KOPT-K1 (cell line): ENCODE measurements around the gene BMP7.
"Not testable (repeated sequence)": the region's sequence is repeated elsewhere in the genome, so short reads cannot be mapped to it uniquely, and the experiment has no call there.

ENCODE experiments used
- H3K27ac ChIP-seq: fragments of 200-600 bp; sonication (generic); 2 replicates; pipeline ENCODE4 v1.5.1; 2016; ENCODE audit warnings: antibody characterized with exemption, mild to moderate bottlenecking, low read depth, low read length; ENCODE audit not compliant: poor library complexity, severe bottlenecking
- H3K36me3 ChIP-seq: fragments of 200-600 bp; sonication (generic); 2 replicates; pipeline ENCODE4 v1.5.1; 2017; ENCODE audit warnings: antibody characterized with exemption, mild to moderate bottlenecking, low read length, moderate library complexity; ENCODE audit not compliant: insufficient read depth
- H3K9me3 ChIP-seq: fragments of 200-600 bp; sonication (generic); 2 replicates; pipeline ENCODE4 v1.5.1; 2017; ENCODE audit warnings: antibody characterized with exemption, low read length, mild to moderate bottlenecking; ENCODE audit not compliant: insufficient read depth, poor library complexity, severe bottlenecking

BMP7 gene

GRCh38 chr20:57239725-57240124 is 26.7 kb downstream of the BMP7 start:
- not testable (repeated sequence) for H3K27ac ChIP-seq, H3K36me3 ChIP-seq
- H3K9me3 ChIP-seq: peaks cover 16% of the 10 kb centered on the region

GRCh38 chr20:57239324-57239723 is 27.1 kb downstream of the BMP7 start:
- peaks cover 16% of the 10 kb centered on the region for H3K9me3 ChIP-seq

GRCh38 chr20:57238089-57238488 is 28.4 kb downstream of the BMP7 start:
- Histone ChIP-seq H3K27ac (no peak overlapping the region), H3K9me3 (peaks cover 16% of the 10 kb centered on the region), H3K36me3 (no peaks in the 10 kb centered on the region)

More at GRCh38 chr20:57239324-57239723, 27.1 kb downstream of the BMP7 start:
- H3K27ac ChIP-seq, H3K36me3 ChIP-seq: not testable (repeated sequence)

GRCh38 chr20:57237585-57237953 is 28.9 kb downstream of the BMP7 start:
- Histone ChIP-seq H3K27ac (no peak overlapping the region), H3K9me3 (peaks cover 16% of the 10 kb centered on the region), H3K36me3 (no peaks in the 10 kb centered on the region)

GRCh38 chr20:57236813-57237584 is 29.4 kb downstream of the BMP7 start:
- no peaks in the 10 kb centered on the region for H3K36me3 ChIP-seq
- H3K27ac ChIP-seq: no peak overlapping the region
- H3K9me3 ChIP-seq: peaks cover 16% of the 10 kb centered on the region

GRCh38 chr20:57234556-57235251 is 31.7 kb downstream of the BMP7 start:
- H3K9me3 ChIP-seq: peaks cover 6% of the 10 kb centered on the region
- H3K36me3 ChIP-seq: no peaks in the 10 kb centered on the region
- H3K27ac ChIP-seq: no peak overlapping the region

GRCh38 chr20:57231951-57232428 is 34.5 kb downstream of the BMP7 start:
- Histone ChIP-seq H3K27ac (no peak overlapping the region), H3K36me3 (no peaks in the 10 kb centered on the region), H3K9me3 (no peaks in the 10 kb centered on the region)

GRCh38 chr20:57231161-57231560 is 35.3 kb downstream of the BMP7 start:
- Histone ChIP-seq H3K36me3 (no peaks in the 10 kb centered on the region), H3K9me3 (no peaks in the 10 kb centered on the region), H3K27ac (no peak overlapping the region)

- Histone ChIP-seq H3K36me3 (no peaks in the 10 kb centered on the region), H3K27ac (no peak overlapping the region), H3K9me3 (no peaks in the 10 kb centered on the region)
Observed at GRCh38 chr20:57230247-57230646, 36.2 kb downstream of the BMP7 start.

- Histone ChIP-seq H3K9me3 (no peaks in the 10 kb centered on the region), H3K27ac (no peak overlapping the region), H3K36me3 (no peaks in the 10 kb centered on the region)
Observed at GRCh38 chr20:57229490-57229889, 37.0 kb downstream of the BMP7 start.

GRCh38 chr20:57225830-57226229 is 40.6 kb downstream of the BMP7 start:
- Histone ChIP-seq H3K27ac (no peak overlapping the region), H3K36me3 (no peaks in the 10 kb centered on the region), H3K9me3 (no peaks in the 10 kb centered on the region)

- Histone ChIP-seq H3K27ac (no peak overlapping the region), H3K36me3 (no peaks in the 10 kb centered on the region), H3K9me3 (no peaks in the 10 kb centered on the region)
Observed at GRCh38 chr20:57225197-57225733, 41.2 kb downstream of the BMP7 start.

GRCh38 chr20:57224641-57225138 is 41.8 kb downstream of the BMP7 start:
- Histone ChIP-seq H3K9me3 (no peaks in the 10 kb centered on the region), H3K27ac (no peak overlapping the region), H3K36me3 (no peaks in the 10 kb centered on the region)

- Histone ChIP-seq H3K36me3 (no peaks in the 10 kb centered on the region), H3K9me3 (no peaks in the 10 kb centered on the region), H3K27ac (no peak overlapping the region)
Observed at GRCh38 chr20:57223648-57224489, 42.6 kb downstream of the BMP7 start.

GRCh38 chr20:57222631-57222950 is 43.9 kb downstream of the BMP7 start:
- no peaks in the 10 kb centered on the region for H3K9me3 ChIP-seq
- no peak overlapping the region for H3K27ac ChIP-seq
- no peaks in the 10 kb centered on the region for H3K36me3 ChIP-seq
